ENCODE data around the gene SCARF1. TPM values are rescaled to one million over a fixed set of nuclear protein-coding genes. Genes with fewer than 3 reads are reported as not detected.

Gene SCARF1
- total and polyA plus RNA-seq, 8 donors: 2.0 to 8.6 (median 3.5) TPM

DNA sequence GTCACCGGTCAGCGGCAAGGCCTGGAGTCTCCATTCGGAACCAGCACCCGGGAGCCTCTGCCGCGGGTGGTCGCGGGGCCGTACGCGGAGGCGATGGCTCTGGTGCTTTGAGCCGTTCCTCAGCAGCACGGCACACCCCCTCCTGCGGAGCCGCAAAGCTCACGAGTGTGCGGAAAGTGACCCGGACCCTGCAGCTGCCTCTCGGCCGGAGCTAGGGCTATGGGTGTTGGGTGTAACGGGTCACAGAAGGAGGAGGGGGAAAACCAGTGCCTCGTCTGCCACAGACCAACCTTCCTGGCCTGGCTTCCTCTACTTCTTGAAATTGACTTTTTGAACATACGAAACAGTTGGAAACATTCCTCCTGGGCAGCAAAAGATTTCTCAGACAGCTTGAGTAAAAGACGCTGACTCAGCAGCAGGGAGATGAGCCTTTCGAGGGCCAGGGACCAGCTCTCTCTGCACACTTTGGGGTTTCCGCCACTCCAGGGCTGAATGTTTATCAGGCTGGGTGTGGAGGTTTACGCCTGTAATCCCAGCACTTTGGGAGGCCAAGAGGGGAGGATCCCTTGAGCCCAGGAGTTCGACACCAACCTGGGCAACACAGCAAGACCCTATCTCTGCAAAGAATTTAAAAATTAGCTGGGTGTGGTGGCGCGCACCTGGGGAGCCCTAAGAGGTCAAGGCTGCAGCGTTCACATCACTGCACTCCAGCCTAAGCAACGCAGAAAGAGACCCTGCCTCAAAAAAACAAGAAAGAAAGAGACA, 56.5 kb downstream of the SCARF1 start:
- H3K4me1 ChIP-seq: peaks cover 0 to 11% (median 0%) of the 10 kb centered on the region in 3 donors
- H3K9me3 ChIP-seq: no peaks in the 10 kb centered on the region
- TF ChIP-seq, protein P1, sequence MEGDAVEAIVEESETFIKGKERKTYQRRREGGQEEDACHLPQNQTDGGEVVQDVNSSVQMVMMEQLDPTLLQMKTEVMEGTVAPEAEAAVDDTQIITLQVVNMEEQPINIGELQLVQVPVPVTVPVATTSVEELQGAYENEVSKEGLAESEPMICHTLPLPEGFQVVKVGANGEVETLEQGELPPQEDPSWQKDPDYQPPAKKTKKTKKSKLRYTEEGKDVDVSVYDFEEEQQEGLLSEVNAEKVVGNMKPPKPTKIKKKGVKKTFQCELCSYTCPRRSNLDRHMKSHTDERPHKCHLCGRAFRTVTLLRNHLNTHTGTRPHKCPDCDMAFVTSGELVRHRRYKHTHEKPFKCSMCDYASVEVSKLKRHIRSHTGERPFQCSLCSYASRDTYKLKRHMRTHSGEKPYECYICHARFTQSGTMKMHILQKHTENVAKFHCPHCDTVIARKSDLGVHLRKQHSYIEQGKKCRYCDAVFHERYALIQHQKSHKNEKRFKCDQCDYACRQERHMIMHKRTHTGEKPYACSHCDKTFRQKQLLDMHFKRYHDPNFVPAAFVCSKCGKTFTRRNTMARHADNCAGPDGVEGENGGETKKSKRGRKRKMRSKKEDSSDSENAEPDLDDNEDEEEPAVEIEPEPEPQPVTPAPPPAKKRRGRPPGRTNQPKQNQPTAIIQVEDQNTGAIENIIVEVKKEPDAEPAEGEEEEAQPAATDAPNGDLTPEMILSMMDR (IDR thresholded peaks at IDR 0.05): no peak
- FAIRE-seq (no peak), ATAC-seq (peak in 1 of 4 donors; percentile 21), DNase-seq (no peak)
- H3K27me3 ChIP-seq: no peaks in the 10 kb centered on the region
- intact Hi-C loops (cut with DNase I): no loop called here
- WGBS, 2 donors: 91 to 95% methylated on average over 33 of the region's 33 CpGs
- H3K4me3 ChIP-seq: no peak overlapping the region
- H3K36me3 ChIP-seq: no peaks in the 10 kb centered on the region
- peak overlapping the region in 1 of 4 donors; percentile 40 for H3K27ac ChIP-seq

DNA sequence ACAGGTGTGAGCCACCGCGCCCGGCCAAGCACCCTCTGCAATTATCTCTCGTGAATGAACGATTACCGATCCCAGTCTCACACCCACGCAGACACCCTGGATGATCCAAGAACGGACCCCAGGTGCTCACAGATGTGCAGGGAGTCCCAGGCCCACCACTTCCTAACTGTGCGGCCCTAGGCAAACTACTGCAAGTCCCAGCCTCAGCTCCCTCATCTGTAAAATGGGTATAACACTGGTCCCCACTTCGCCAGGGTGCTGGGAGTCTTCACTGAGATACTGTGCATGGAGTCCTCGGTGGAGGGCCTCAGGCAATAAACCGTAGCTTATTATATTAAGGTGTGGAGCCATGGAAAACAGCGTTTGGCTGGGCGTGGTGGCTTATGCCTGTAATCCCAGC, 61.4 kb downstream of the SCARF1 start:
- no peaks in the 10 kb centered on the region for H3K27me3 ChIP-seq
- intact Hi-C loops (cut with DNase I): no loop called here
- WGBS, 2 donors: 93 to 95% methylated on average over 14 of the region's 14 CpGs
- no peak overlapping the region for H3K4me3 ChIP-seq
- ATAC-seq (no peak), DNase-seq (no peak), FAIRE-seq (no peak)
- TF ChIP-seq, protein P1 (IDR thresholded peaks at IDR 0.05): no peak
- no peaks in the 10 kb centered on the region for H3K9me3 ChIP-seq
- H3K4me1 ChIP-seq: peaks cover 10 to 17% (median 11%) of the 10 kb centered on the region in 3 donors
- H3K36me3 ChIP-seq: no peaks in the 10 kb centered on the region
- no peak overlapping the region for H3K27ac ChIP-seq

Other genes starting within 250 kb of the SCARF1 start
- 100 to 1,000 TPM; 138 to 236 (median 192) TPM for gene YWHAE, start 245.5 kb downstream of the SCARF1 start, total RNA-seq
- 100 to 1,000 TPM; 131 to 196 TPM for gene YWHAE, start 245.5 kb downstream of the SCARF1 start, polyA plus RNA-seq
- gene CRK, start 189.5 kb downstream of the SCARF1 start, total RNA-seq: 10 to 100 TPM; 18.1 to 30.8 (median 20.5) TPM
- 10 to 100 TPM in 1 of 2 donors, 1 to 10 TPM in 1; 9.8 to 15.3 TPM for gene CRK, start 189.5 kb downstream of the SCARF1 start, polyA plus RNA-seq
- gene MYO1C, start 153.0 kb downstream of the SCARF1 start, total RNA-seq: 100 to 1,000 TPM in 4 of 6 donors, 10 to 100 TPM in 2; 95.1 to 138 (median 105) TPM
- gene MYO1C, start 153.0 kb downstream of the SCARF1 start, polyA plus RNA-seq: 10 to 100 TPM; 57.2 to 69.3 TPM
- gene INPP5K, start 129.1 kb downstream of the SCARF1 start, total RNA-seq: 10 to 100 TPM; 13.2 to 23.8 (median 17.2) TPM
- gene INPP5K, start 129.1 kb downstream of the SCARF1 start, polyA plus RNA-seq: 10 to 100 TPM; 23.9 to 24.4 TPM
- 10 to 100 TPM; 24.1 to 32.8 (median 26.8) TPM for gene PITPNA, start 82.9 kb downstream of the SCARF1 start, total RNA-seq
- gene PITPNA, start 82.9 kb downstream of the SCARF1 start, polyA plus RNA-seq: 10 to 100 TPM in 1 of 2 donors, 1 to 10 TPM in 1; 9.3 to 21.5 TPM
- gene SLC43A2, start 16.9 kb downstream of the SCARF1 start, total RNA-seq: 10 to 100 TPM in 3 of 6 donors, 1 to 10 TPM in 3; 2.6 to 14.5 (median 7.3) TPM
- 10 to 100 TPM in 1 of 2 donors, 1 to 10 TPM in 1; 9.7 to 10.1 TPM for gene SLC43A2, start 16.9 kb downstream of the SCARF1 start, polyA plus RNA-seq
- 1 to 10 TPM; 6.6 to 9.0 (median 7.8) TPM for gene RILP, start 4.1 kb upstream of the SCARF1 start, total RNA-seq
- gene RILP, start 4.1 kb upstream of the SCARF1 start, polyA plus RNA-seq: 10 to 100 TPM; 13.7 to 14.4 TPM
- gene PRPF8, start 39.1 kb upstream of the SCARF1 start, total RNA-seq: 100 to 1,000 TPM in 3 of 6 donors, 10 to 100 TPM in 3; 88.8 to 129 (median 100.0) TPM
- 10 to 100 TPM; 78.9 to 93.1 TPM for gene PRPF8, start 39.1 kb upstream of the SCARF1 start, polyA plus RNA-seq
- 1 to 10 TPM in 5 of 6 donors, under 1 TPM in 1; 0.56 to 2.8 (median 1.4) TPM for gene TLCD2, start 64.6 kb upstream of the SCARF1 start, total RNA-seq
- 1 to 10 TPM in 1 of 2 donors, under 1 TPM in 1; 0.75 to 1.4 TPM for gene TLCD2, start 64.6 kb upstream of the SCARF1 start, polyA plus RNA-seq
- 10 to 100 TPM in 2 of 6 donors, 1 to 10 TPM in 4; 5.7 to 17.0 (median 8.3) TPM for gene WDR81, start 79.0 kb upstream of the SCARF1 start, total RNA-seq
- gene WDR81, start 79.0 kb upstream of the SCARF1 start, polyA plus RNA-seq: 10 to 100 TPM; 14.2 to 24.4 TPM
- gene SERPINF2, start 97.1 kb upstream of the SCARF1 start, total RNA-seq: 1 to 10 TPM; 1.4 to 5.8 (median 3.4) TPM
- gene SERPINF2, start 97.1 kb upstream of the SCARF1 start, polyA plus RNA-seq: 1 to 10 TPM; 5.6 to 8.8 TPM
- 100 to 1,000 TPM in 2 of 6 donors, 10 to 100 TPM in 4; 40.6 to 178 (median 82.0) TPM for gene SERPINF1, start 116.3 kb upstream of the SCARF1 start, total RNA-seq
- gene SERPINF1, start 116.3 kb upstream of the SCARF1 start, polyA plus RNA-seq: 10 to 100 TPM; 73.1 to 95.9 TPM
- 1 to 10 TPM; 5.0 to 8.9 (median 6.9) TPM for gene SMYD4, start 184.2 kb upstream of the SCARF1 start, total RNA-seq
- 1 to 10 TPM; 4.0 to 4.7 TPM for gene SMYD4, start 184.2 kb upstream of the SCARF1 start, polyA plus RNA-seq
- gene RPA1, start 184.3 kb upstream of the SCARF1 start, total RNA-seq: 10 to 100 TPM; 34.7 to 43.9 (median 39.1) TPM
- gene RPA1, start 184.3 kb upstream of the SCARF1 start, polyA plus RNA-seq: 10 to 100 TPM in 1 of 2 donors, 1 to 10 TPM in 1; 6.5 to 17.0 TPM